IMR-90 (cell line): Measurements from ENCODE around the gene UTY. TPM values are rescaled to one million over a fixed set of nuclear protein-coding genes. Genes with fewer than 3 reads are reported as not detected.

ENCODE experiments used
- ATAC-seq: fragments of 200-7000 bp; cut with Tn5 transposase; 2 replicates; pipeline ENCODE4 v1.9.1; 2020; ENCODE audit warnings: low read depth, mild to moderate bottlenecking, moderate library complexity
- BruUV-seq: library from RNA; stranded (reverse); fragments of 400-500 nt; replicated peaks from 2 replicates; lab custom pipeline; 2021; lab: Mats Ljungman, UMichigan
- CTCF ChIA-PET: fragments of 300-600 bp; formaldehyde crosslinking; extraction: SDS; loops from one replicate; lab custom pipeline; 2021; ENCODE audit warnings: antibody characterized with exemption; lab: Yijun Ruan, JAX
- POLR2A ChIA-PET: fragments of 300-600 bp; sonication (Branson Sonifier 250); formaldehyde crosslinking; loops from one replicate; lab custom pipeline; 2022; ENCODE audit warnings: antibody characterized with exemption; ENCODE audit not compliant: unreplicated experiment; lab: Charles Lee
- DNase-seq: peaks from one replicate; pipeline ENCODE4 v3.0.0; 2013
- H2AFZ ChIP-seq: replicated peaks from 2 replicates; pipeline ENCODE3; 2013; ENCODE audit warnings: low read length, mild to moderate bottlenecking; ENCODE audit not compliant: poor library complexity
- H2AK5ac ChIP-seq: 2 replicates; pipeline ENCODE4 v1.6.1; 2013; ENCODE audit warnings: low read depth, low read length, inconsistent platforms
- H2AK9ac ChIP-seq: replicated peaks from 2 replicates; pipeline ENCODE3; 2013; ENCODE audit warnings: mild to moderate bottlenecking, low read depth, low read length, moderate library complexity; ENCODE audit not compliant: poor library complexity
- H2BK120ac ChIP-seq: 2 replicates; pipeline ENCODE4 v1.6.1; 2013; ENCODE audit warnings: low read depth, low read length, inconsistent platforms
- H2BK15ac ChIP-seq: 3 replicates; pipeline ENCODE4 v1.6.1; 2013; ENCODE audit warnings: low read depth, low read length, inconsistent platforms
- H2BK20ac ChIP-seq: 2 replicates; pipeline ENCODE4 v1.6.1; 2013; ENCODE audit warnings: low read depth, mild to moderate bottlenecking, inconsistent platforms, low read length, moderate library complexity
- H2BK5ac ChIP-seq: 2 replicates; pipeline ENCODE4 v1.6.1; 2013; ENCODE audit warnings: mild to moderate bottlenecking, low read depth, low read length, inconsistent platforms; ENCODE audit not compliant: poor library complexity, severe bottlenecking
- H3K14ac ChIP-seq: replicated peaks from 2 replicates; pipeline ENCODE4 v1.6.1; 2013; ENCODE audit warnings: low read depth, low read length, inconsistent platforms
- H3K18ac ChIP-seq: 2 replicates; pipeline ENCODE4 v1.6.1; 2013; ENCODE audit warnings: low read depth, low read length, control low read depth
- H3K23ac ChIP-seq: 2 replicates; pipeline ENCODE4 v1.6.1; 2013; ENCODE audit warnings: low read depth, low read length, inconsistent platforms
- H3K27ac ChIP-seq: 2 replicates; pipeline ENCODE4 v1.5.1; 2013; ENCODE audit warnings: mild to moderate bottlenecking, control low read depth, low read length; ENCODE audit not compliant: insufficient read depth
- H3K27me3 ChIP-seq: 2 replicates; pipeline ENCODE4 v1.6.1; 2013; ENCODE audit warnings: low read length; ENCODE audit not compliant: control insufficient read depth, insufficient read depth
- H3K36me3 ChIP-seq: 2 replicates; pipeline ENCODE4 v1.6.1; 2013; ENCODE audit warnings: low read length, mixed read lengths; ENCODE audit not compliant: control insufficient read depth, insufficient read depth
- H3K4ac ChIP-seq: 2 replicates; pipeline ENCODE4 v1.6.1; 2013; ENCODE audit warnings: low read depth, low read length, inconsistent platforms
- H3K4me1 ChIP-seq: 2 replicates; pipeline ENCODE4 v1.6.1; 2013; ENCODE audit warnings: low read length, mixed read lengths; ENCODE audit not compliant: control insufficient read depth, insufficient read depth
- H3K4me2 ChIP-seq: 2 replicates; pipeline ENCODE4 v1.6.1; 2013; ENCODE audit warnings: low read depth, mild to moderate bottlenecking, control low read depth, low read length, moderate library complexity
- H3K4me3 ChIP-seq: 2 replicates; pipeline ENCODE4 v1.5.1; 2013; ENCODE audit warnings: low read depth, mild to moderate bottlenecking, control low read depth, low read length, moderate library complexity; ENCODE audit not compliant: insufficient read depth
- H3K56ac ChIP-seq: 2 replicates; pipeline ENCODE4 v1.6.1; 2013; ENCODE audit warnings: low read length, inconsistent platforms; ENCODE audit not compliant: insufficient read depth; ENCODE audit errors: extremely low read depth
- H3K79me1 ChIP-seq, 2 experiments: 2 replicates each; pipeline ENCODE4 v1.6.1; 2013; ENCODE audit warnings: low read length in 2 of 2, inconsistent platforms in 1 of 2, low read depth in 1 of 2
- H3K9ac ChIP-seq: 2 replicates; pipeline ENCODE4 v1.6.1; 2013; ENCODE audit warnings: low read depth, low read length, control low read depth
- H3K9me1 ChIP-seq: 2 replicates; pipeline ENCODE4 v1.6.1; 2013; ENCODE audit warnings: low read length, inconsistent platforms; ENCODE audit not compliant: insufficient read depth
- H3K9me3 ChIP-seq: 2 replicates; pipeline ENCODE4 v1.6.1; 2013; ENCODE audit warnings: low read length; ENCODE audit not compliant: control insufficient read depth, insufficient read depth
- H4K20me1 ChIP-seq: 2 replicates; pipeline ENCODE4 v1.6.1; 2013; ENCODE audit warnings: low read length, inconsistent platforms; ENCODE audit not compliant: insufficient read depth
- H4K5ac ChIP-seq: 2 replicates; pipeline ENCODE4 v1.6.1; 2013; ENCODE audit warnings: mild to moderate bottlenecking, low read depth, low read length, control low read depth
- H4K8ac ChIP-seq, 2 experiments: 2 replicates each; pipeline ENCODE4 v1.6.1; 2013; ENCODE audit warnings: low read depth in 2 of 2, low read length in 2 of 2, control low read depth in 1 of 2, inconsistent platforms in 1 of 2
- H4K91ac ChIP-seq: 2 replicates; pipeline ENCODE4 v1.6.1; 2013; ENCODE audit warnings: low read depth, low read length, inconsistent platforms; ENCODE audit not compliant: insufficient read depth
- BHLHE40 ChIP-seq: fragments of 150-350 bp; IDR thresholded peaks from 2 replicates; pipeline ENCODE4 v1.6.1; 2016; ENCODE audit warnings: mild to moderate bottlenecking, low read depth, low read length
- RFX5 ChIP-seq: IDR thresholded peaks from 2 replicates; pipeline ENCODE4 v1.8.0; 2012; ENCODE audit warnings: low read depth, mild to moderate bottlenecking, low read length, moderate library complexity
- WGBS, 2 experiments: methylation state at CpG; one replicate each; pipeline versions ENCODE4 v1.1.5 to v1.1.7; 2013; ENCODE audit warnings: missing lambda C conversion rate in 2 of 2; ENCODE audit not compliant: insufficient read length in 1 of 2; ENCODE audit errors: extremely low coverage in 2 of 2; 5-methylcytosine and 5-hydroxymethylcytosine counted together
- dilution Hi-C: fragments of 300-500 bp; cut with HindIII; formaldehyde crosslinking; loops from one replicate; pipeline ENCODE4 v1.14.3; 2018; ENCODE audit warnings: low sequenced_read_pairs; ENCODE audit not compliant: unreplicated experiment
- in situ Hi-C: fragments of 300-500 bp; cut with MboI; formaldehyde crosslinking; loops from 3 replicates; pipeline ENCODE4 v1.14.3; 2019; ENCODE audit warnings: low sequenced_read_pairs, inconsistent platforms, mixed read lengths
- intact Hi-C: fragments of 100-400 bp; cut with micrococcal nuclease; formaldehyde crosslinking; loops from 2 replicates; pipeline ENCODE4 v1.10.0; 2022
- polyA plus RNA-seq, 3 experiments: library from polyadenylated mRNA; depleted of rRNA; stranded (reverse); fragments of >200 nt; gene quantifications; 2 replicates each; pipeline ENCODE4 v1.2.3, GENCODE V29; 2012; ENCODE audit warnings: low replicate concordance in 1 of 3
- total RNA-seq: library from RNA; depleted of rRNA; stranded (reverse); fragments of >200 nt; gene quantifications from 2 replicates; pipeline ENCODE4 v1.2.3, GENCODE V29; 2012

The UTY gene
- total and polyA plus RNA-seq, 2 of the 4 experiments (the other 2 are of a cell fraction), result not detected

DNA sequence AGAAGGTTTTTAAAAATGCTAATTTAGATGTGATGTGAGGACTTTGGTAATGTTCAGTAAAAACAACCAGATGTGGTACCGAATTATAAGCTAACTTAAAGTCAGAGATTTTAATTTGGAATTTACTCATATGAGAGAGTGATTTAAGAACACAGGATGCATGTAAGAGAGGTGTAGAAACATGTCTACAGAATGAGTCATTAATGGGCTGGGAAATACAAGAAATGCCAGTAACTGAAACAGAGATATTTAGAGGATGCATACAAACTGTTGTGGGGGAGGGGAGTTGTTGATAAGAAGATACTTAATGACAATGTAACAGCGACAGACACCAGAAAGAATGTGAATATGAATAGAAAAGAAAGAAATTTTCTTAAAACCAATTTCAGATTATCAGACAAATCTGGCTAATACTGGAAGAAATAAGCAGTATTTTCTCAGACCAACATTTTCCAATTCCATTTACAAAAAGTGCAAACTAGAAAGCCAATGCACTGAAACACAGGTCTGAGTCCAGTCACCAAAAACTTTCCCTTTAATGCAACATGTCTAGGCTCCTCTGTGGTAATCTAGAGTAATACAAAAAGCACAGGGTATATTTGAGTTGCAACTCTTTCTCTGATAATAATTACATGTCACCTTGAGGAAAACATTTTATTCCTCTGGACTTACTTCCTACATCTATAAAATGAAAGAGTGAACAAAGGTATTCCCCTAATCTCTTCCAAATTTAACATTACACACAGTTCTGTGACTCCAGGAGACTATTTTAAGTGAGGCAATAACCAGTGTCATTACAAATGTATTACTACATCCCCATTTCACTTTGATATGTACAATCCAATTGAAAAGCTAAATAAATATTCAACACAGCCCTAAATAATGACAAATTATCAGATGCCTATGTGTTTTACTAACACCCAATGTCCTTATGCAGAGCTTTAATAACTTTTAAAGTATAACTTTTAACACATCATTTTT, 117.9 kb downstream of the UTY start:
- BruUV-seq, result no TSS peak
- no peaks in the 10 kb centered on the region for H3K36me3 ChIP-seq
- no peak overlapping the region for H3K56ac ChIP-seq
- no peak overlapping the region for H3K27ac ChIP-seq
- H3K23ac ChIP-seq, result no peak overlapping the region
- H3K14ac ChIP-seq, result no peak overlapping the region
- H2AK9ac ChIP-seq, result no peak overlapping the region
- H3K4me2 ChIP-seq, result no peak overlapping the region
- WGBS, 2 experiments, result no CpG with 5 or more reads among the region's 2 CpGs
- H2BK5ac ChIP-seq, result no peak overlapping the region
- no peak overlapping the region for H4K91ac ChIP-seq
- H3K9me1 ChIP-seq, result no peaks in the 10 kb centered on the region
- no peak overlapping the region for H2BK120ac ChIP-seq
- no peak overlapping the region for H2AFZ ChIP-seq
- POLR2A ChIA-PET, result no interaction called here
- no peak overlapping the region for H3K4me3 ChIP-seq
- H4K5ac ChIP-seq, result no peak overlapping the region
- TF ChIP-seq RFX5 (no peak), BHLHE40 (no peak)
- no peaks in the 10 kb centered on the region for H3K9me3 ChIP-seq
- ATAC-seq (no peak), DNase-seq (no peak)
- H3K18ac ChIP-seq, result no peak overlapping the region
- H3K27me3 ChIP-seq, result no peaks in the 10 kb centered on the region
- H3K9ac ChIP-seq, result no peak overlapping the region
- no peak overlapping the region for H2AK5ac ChIP-seq
- no peaks in the 10 kb centered on the region for H3K4me1 ChIP-seq
- in situ Hi-C loops (no loop called here), intact Hi-C loops (no loop called here), dilution Hi-C loops (no loop called here)
- H4K20me1 ChIP-seq, result no peaks in the 10 kb centered on the region
- no peak overlapping the region for H4K8ac ChIP-seq
- H2BK20ac ChIP-seq, result no peak overlapping the region
- no peak overlapping the region for H3K4ac ChIP-seq
- CTCF ChIA-PET, result no interaction called here
- no peak overlapping the region for H2BK15ac ChIP-seq
- no peaks in the 10 kb centered on the region for H3K79me1 ChIP-seq
